ENCODE results near the gene CRKL. TPM values are rescaled to one million over a fixed set of nuclear protein-coding genes. Genes with fewer than 3 reads are reported as not detected.
"Not testable (repeated sequence)": the region's sequence is repeated elsewhere in the genome, so short reads cannot be mapped to it uniquely, and the experiment has no call there.

The CRKL gene
- total RNA-seq, 1 donor from 2014 or later = 37.1 TPM

DNA sequence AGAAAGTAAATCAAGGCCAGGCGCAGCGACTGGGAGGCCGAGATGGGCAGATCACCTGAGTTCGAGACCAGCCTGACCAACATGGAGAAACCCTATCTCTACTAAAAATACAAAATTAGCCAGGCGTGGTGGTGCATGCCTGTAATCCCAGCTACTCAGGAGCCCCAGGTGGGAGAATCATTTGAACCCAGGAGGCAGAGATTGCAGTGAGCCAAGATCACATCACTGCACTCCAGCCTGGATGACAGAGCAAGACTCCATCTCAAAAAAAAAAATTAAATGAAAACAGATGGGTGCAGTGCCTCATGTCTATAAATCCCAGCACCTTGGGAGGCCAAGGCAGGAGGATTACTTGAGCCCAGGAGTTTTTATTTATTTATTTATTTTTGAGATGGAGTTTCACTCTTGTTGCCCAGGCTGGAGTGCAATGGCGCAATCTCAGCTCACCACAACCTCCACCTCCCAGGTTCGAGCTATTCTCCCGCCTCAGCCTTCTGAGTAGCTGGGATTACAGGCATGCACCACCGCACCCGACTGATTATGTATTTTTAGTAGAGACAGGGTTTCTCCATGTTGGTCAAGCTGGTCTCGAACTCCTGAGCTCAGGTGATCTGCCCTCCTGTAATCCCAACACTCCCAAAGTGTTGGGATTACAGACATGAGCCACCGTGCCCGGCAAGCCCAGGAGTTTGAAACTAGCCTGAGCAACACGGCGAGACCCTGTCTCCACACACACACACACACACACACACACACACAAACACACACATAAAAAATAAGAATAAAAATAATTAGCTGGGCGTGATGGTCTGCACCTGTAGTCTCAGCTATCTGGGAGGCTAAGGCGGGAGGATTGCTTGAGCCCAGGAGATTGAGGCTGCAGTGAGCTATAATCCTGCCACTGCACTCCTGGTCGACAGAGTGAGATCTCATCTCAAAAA lies 15.8 kb upstream of the CRKL start:
- DNase-seq (ENCODE audit: low spot score) = not testable (repeated sequence)

DNA sequence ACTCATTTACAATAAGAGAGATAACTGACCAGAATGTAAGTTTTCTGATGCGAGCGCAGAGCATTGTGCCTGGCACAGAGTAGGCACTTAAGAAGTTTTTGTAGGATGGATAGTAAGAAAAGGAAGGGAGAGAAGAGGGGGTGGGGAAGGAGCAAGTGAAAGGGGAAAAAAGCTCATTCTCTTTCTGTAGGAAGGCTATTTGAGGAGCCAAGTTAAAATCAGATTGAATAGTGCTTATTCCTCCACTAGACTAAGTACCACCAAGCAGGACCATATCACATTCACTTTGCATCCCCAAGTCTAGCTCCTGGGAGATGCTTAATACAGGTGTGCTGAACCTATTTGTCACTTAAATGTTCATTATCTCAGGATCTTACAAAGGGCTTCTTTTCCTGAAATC lies 14.1 kb upstream of the CRKL start:
- no peak for DNase-seq (ENCODE audit: low spot score)

GRCh38 chr22:20904008-20904979 lies 12.9 kb upstream of the CRKL start:
- DNase-seq (ENCODE audit: low spot score) = no peak

- DNase-seq (ENCODE audit: low spot score) = no peak
Observed at GRCh38 chr22:20904980-20905355, 12.2 kb upstream of the CRKL start.

GRCh38 chr22:20905415-20906386 lies 11.5 kb upstream of the CRKL start:
- DNase-seq (ENCODE audit: low spot score) = no peak

- DNase-seq (ENCODE audit: low spot score) = no peak
Observed at GRCh38 chr22:20906387-20906767, 10.8 kb upstream of the CRKL start.

DNA sequence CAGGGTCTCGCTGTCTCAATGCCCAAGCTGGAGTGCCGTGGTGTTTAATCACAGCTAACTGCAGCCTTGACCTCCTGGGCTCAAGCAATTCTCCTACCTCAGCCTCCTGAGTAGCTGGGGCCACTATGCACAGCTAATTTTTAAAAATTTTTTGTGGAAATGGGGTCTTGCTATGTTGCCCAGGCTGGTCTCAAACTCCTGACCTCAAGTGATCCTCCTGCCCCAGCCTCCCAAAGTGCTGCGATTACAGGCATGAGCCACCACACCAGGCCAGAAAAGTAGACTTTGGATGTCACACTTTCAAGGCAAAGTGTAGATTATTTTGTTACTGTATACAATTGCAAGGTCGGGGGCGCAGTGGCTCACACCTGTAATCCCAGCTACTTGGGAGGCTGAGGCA lies 8.5 kb upstream of the CRKL start:
- not testable (repeated sequence) for DNase-seq (ENCODE audit: low spot score)

- DNase-seq (ENCODE audit: low spot score) = no peak
Observed at GRCh38 chr22:20909543-20910303, 7.5 kb upstream of the CRKL start.

- DNase-seq (ENCODE audit: low spot score) = no peak
Observed at GRCh38 chr22:20912494-20912893, 4.7 kb upstream of the CRKL start.

GRCh38 chr22:20918663-20919218 lies 1.5 kb downstream of the CRKL start:
- DNase-seq (ENCODE audit: low spot score) = no peak

GRCh38 chr22:20919718-20920117 lies 2.5 kb downstream of the CRKL start:
- DNase-seq (ENCODE audit: low spot score) = no peak

DNA sequence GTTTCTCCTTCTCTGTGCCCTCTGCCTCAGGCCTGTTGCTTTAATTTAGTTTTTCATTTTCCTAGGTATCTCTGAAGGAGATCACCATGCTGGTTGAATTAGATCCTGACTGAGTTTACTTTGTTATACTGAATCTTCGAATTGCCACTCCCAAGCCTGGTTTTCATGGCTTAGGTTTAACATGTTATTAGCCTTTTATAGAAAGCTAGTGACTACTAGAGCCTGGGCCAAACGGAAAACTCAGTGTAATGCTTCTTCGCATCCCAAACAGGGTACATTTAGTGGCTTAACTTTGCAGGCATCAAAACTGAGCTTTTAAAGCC lies 3.6 kb downstream of the CRKL start:
- no peak for DNase-seq (ENCODE audit: low spot score)

- DNase-seq (ENCODE audit: low spot score) = no peak
Observed at GRCh38 chr22:20922141-20922751, 5.0 kb downstream of the CRKL start.

- no peak for DNase-seq (ENCODE audit: low spot score)
Observed at GRCh38 chr22:20926243-20926642, 9.0 kb downstream of the CRKL start.

DNA sequence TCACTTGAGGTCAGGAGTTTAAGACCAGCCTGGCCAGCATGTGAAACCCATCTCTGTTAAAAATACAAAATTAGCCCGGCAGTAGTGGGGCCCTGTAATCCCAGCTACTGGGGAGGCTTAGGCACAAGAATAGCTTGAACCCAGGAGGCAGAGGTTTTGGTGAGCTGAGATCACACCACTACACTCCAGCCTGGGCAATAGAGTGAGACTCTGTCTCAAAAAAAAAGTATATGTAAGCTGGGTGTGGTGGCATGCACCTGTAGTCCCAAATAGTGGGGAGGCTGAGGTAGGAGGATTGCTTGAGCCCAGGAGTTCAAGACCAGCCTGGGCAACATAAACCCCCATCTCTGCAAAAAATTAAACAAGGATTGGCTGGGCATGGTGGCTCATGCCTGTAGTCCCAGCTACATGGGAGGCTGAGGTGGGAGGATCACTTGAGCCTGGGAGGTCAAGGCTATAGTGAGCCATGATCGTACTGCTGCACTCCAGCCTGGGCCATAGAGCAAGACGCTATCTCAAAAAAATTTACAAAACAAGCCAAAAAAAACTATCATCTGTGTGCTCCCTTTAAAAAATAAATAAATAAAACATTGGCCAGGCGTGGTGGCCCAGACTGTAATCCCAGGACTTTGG lies 10.8 kb downstream of the CRKL start:
- no peak for DNase-seq (ENCODE audit: low spot score)

GRCh38 chr22:20928573-20928967 lies 11.4 kb downstream of the CRKL start:
- DNase-seq (ENCODE audit: low spot score) = no peak

DNA sequence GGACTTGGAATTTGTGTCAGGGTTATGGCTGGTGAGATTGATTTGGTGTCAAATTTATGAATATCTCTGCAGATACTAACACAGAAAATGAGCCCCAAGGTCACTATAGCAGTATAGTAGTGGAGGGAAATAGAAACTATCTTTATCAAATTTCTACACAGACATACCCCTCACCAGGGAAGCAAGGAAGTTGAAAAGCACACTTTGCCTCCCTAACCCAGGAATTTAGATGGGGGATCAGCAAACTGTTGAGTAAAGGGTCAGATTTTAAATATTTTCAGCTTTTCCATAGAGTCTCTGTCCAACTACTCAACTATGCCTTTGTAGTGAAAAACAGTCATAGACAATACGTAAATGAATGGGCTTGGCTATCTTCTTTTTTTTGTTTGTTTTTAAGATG lies 12.8 kb downstream of the CRKL start:
- DNase-seq (ENCODE audit: low spot score) = no peak

GRCh38 chr22:20930435-20930834 lies 13.2 kb downstream of the CRKL start:
- not testable (repeated sequence) for DNase-seq (ENCODE audit: low spot score)

DNA sequence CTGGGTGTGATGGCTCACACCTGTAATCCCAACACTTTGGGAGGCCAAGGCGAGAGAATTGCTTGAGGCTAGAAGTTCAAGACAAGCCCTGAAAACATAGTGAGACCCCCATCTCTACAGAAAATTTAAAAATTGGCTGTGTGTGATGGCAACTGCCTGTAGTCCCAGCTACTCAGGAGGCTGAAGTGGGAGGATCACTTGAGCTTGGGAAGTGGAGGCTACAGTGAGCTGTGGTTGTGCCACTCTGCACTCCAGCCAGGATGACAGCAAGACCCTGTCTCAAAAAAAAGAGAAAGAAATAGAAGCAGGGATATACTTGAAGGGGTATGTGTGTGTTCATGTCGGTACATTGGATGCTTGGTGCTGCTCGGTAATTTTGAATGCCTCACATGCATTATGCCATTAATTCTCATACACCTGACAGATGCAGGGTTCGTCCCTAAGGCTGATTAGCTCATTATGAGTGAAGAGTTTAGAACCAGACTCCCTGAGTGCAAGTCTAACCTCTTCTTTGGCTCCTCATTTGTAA lies 14.0 kb downstream of the CRKL start:
- no peak for DNase-seq (ENCODE audit: low spot score)

All from umbilical cord (tissue), 2 donors.